Muscle layer of duodenum (tissue), 2 donors: ENCODE measurements around the gene AGAP5.
"Not testable (repeated sequence)": the region's sequence is repeated elsewhere in the genome, so short reads cannot be mapped to it uniquely, and the experiment has no call there.

Experiments used
- H3K27ac ChIP-seq: one replicate; pipeline ENCODE4 v1.7.0; 2013; ENCODE audit warnings: mild to moderate bottlenecking, low read length
- H3K27me3 ChIP-seq: one replicate; pipeline ENCODE4 v1.7.0; 2013; ENCODE audit warnings: low read depth, mild to moderate bottlenecking, control low read depth, low read length
- H3K36me3 ChIP-seq, 2 donors: one replicate each; pipeline ENCODE4 v1.7.0; 2013; ENCODE audit warnings: low read length in 2 of 2, control low read depth in 1 of 2, mild to moderate bottlenecking in 1 of 2; ENCODE audit not compliant: insufficient read depth in 2 of 2, control insufficient read depth in 1 of 2
- H3K4me1 ChIP-seq, 2 donors: one replicate each; pipeline ENCODE4 v1.7.0; 2013; ENCODE audit warnings: low read length in 2 of 2, mild to moderate bottlenecking in 2 of 2, control low read depth in 1 of 2, moderate library complexity in 1 of 2; ENCODE audit not compliant: insufficient read depth in 2 of 2, control insufficient read depth in 1 of 2
- H3K4me3 ChIP-seq, 2 donors: one replicate each; pipeline ENCODE4 v1.7.0; 2013; ENCODE audit warnings: low read length in 2 of 2, low read depth in 1 of 2, mild to moderate bottlenecking in 1 of 2
- H3K9me3 ChIP-seq, 2 donors: one replicate each; pipeline ENCODE4 v1.7.0; 2013; ENCODE audit warnings: low read length in 2 of 2, control low read depth in 1 of 2, mild to moderate bottlenecking in 1 of 2; ENCODE audit not compliant: control insufficient read depth in 1 of 2
- donor health status: healthy.

The AGAP5 gene

DNA sequence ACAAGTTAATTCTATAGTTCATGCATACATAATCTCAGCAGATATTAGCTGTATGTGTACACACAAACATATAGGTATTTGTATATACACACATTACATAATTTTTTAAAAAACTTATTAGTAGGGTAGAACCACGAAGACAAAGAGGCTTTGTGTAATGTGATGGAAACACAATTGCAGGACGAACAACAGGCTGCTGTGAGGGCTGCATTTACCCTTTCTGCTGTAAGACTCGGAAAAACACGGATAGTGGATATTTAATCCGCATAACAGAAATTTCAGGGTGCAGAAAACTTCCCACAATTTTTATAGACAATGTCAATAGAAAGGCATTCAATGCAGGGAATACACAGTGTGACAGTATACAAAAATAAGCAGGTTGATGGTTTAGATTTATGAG, 13.8 kb upstream of the AGAP5 start:
- H3K27ac ChIP-seq, H3K4me1 ChIP-seq, H3K27me3 ChIP-seq, H3K4me3 ChIP-seq, H3K9me3 ChIP-seq: not testable (repeated sequence)
- H3K36me3 ChIP-seq = peaks cover 9 to 14% of the 10 kb centered on the region in 2 donors

DNA sequence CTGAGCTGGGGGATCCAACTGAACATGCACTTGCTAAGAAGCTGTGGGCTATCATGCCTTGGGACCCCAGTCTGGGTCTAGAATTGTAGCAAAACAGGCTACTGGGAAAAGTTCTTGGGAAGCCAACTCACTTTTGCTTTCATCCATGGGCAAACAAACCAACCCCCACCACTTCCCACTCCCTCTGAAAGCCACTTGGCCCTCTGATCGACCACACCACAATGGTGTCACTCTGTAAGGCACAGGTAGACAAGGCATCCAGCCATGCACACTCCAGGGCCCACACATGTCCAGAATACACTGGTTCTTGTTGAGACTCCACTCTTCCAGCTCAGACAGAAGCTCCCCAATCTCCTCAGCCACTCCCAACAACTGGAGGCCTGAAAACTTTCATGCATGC, 10.2 kb upstream of the AGAP5 start:
- H3K27me3 ChIP-seq, H3K4me1 ChIP-seq, H3K9me3 ChIP-seq, H3K27ac ChIP-seq, H3K4me3 ChIP-seq, H3K36me3 ChIP-seq: not testable (repeated sequence)

DNA sequence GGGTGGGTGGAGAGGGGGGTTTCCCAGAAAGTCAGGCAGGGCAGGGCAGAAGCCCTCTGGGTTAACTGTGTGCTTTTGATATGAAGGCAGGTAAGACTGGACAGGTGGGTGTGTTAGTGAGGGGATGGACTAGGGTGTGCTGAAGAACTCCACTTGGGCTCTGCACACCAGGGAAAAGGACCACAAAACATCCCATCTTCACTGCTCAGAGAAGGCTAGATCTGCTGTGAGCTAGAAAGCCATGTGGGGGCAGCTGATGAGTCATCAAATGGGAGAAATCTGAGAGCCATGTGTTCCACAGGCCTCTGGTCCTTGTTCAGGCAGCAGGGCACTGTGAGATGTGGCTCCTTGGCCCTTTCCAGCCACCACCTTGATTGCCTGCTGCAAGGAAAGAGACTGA, 9.7 kb upstream of the AGAP5 start:
- H3K27me3 ChIP-seq, H3K4me1 ChIP-seq, H3K36me3 ChIP-seq, H3K9me3 ChIP-seq, H3K27ac ChIP-seq, H3K4me3 ChIP-seq: not testable (repeated sequence)

DNA sequence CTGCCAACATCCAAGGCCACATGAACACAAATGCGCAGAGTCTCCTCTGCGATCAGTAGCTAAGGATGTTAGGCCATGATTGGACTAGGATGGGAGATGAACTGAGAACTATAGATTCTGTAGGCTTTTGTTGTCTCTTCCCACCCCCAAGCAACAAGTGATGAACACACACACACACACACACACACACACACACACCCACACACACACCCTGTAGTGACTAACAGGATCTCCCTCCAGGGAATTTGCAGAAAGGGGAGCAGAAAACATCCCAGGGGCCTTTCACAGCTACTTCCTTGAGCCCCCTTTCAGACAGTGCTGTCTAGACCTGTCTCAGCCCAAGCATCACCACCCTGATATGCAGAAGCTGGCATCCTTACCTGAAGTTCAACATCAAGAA, 8.6 kb upstream of the AGAP5 start:
- H3K4me1 ChIP-seq, H3K27me3 ChIP-seq, H3K27ac ChIP-seq, H3K4me3 ChIP-seq, H3K9me3 ChIP-seq, H3K36me3 ChIP-seq: not testable (repeated sequence)

DNA sequence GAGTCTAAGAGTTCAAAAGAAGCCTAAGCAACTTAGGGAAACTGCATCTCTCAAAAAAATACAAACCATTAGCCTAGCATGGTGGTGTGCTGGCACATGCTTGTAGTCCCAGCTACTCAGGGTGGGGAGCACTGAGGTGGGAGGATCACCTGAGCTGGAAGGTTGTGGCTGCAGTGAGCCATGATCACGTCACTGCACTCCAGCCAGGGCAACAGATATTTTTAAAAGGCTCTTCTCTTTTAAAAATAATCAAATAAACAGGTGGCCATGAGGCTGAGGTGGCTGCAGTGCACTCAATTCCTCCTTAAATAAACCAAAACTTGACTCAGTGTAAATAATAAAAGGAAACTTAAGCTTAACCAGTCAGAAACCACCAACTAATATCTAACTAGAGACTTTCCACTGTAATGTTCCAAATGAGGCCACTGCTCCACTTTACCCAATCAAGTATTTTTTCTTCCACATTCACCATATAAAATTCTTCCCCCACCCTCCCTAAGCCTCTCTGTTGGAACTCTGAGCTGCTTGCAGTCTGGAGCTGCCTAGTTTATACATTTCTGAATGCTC, 7.7 kb upstream of the AGAP5 start:
- not testable (repeated sequence) for H3K36me3 ChIP-seq, H3K4me3 ChIP-seq, H3K27ac ChIP-seq, H3K27me3 ChIP-seq, H3K9me3 ChIP-seq, H3K4me1 ChIP-seq

DNA sequence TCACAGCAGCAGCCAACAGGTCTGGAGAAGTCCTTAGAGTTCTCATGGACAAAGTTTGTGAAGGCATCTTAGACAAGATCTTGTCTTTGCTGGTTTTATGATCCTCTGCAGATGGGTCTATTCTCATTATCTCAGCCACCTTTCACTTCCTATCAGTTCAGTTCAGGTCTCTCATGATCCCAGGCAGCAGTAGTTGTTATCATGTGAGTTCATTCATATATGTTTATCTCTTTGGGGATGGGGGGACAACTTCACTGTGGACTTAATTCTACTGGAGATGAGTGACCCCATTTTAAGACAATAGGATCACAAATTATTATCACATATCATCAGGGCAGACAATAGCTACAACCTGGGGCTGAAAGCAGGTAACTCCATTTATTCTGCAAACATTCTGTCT, 6.0 kb upstream of the AGAP5 start:
- H3K4me1 ChIP-seq, H3K27me3 ChIP-seq, H3K36me3 ChIP-seq, H3K27ac ChIP-seq, H3K4me3 ChIP-seq, H3K9me3 ChIP-seq: not testable (repeated sequence)

DNA sequence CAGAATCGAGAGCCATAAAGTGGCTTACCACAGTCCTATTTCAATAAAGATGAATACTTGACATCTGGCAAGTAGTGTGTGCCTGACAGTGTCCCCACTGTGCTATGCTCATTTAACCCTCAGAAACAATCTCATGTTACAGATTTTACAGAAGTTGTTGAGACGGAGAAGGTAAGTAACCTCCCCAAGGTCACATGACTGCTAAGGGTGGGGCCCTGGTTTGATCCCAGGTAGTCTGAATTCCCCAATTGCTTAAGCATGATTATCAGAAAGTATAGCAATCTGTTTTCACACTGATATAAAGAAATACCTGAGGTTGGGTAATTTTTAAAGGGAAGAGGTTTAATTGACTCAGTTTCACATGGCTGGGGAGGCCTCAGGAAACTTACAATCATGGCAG, 910 bp upstream of the AGAP5 start:
- not testable (repeated sequence) for H3K36me3 ChIP-seq, H3K9me3 ChIP-seq, H3K4me3 ChIP-seq

DNA sequence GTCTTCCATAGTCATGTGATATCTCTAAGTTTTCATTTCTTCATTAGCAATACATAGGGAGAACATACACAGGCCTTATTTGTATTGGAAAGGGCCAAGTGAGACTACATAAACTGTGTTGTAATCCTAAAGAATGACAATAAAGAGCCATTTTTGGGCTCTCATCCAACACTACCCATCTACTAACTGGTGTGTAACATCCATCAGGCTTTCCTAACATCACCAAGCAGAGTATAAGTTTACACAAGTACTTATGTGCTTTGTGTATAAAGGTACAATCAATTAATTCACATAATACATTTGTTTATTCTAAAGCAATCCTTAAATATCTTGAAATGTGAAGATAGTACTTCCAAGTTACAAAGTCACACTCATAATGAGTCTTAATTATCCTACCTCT, 2.6 kb downstream of the AGAP5 start:
- not testable (repeated sequence) for H3K36me3 ChIP-seq, H3K4me3 ChIP-seq, H3K27me3 ChIP-seq, H3K4me1 ChIP-seq, H3K27ac ChIP-seq, H3K9me3 ChIP-seq

More for the DNA sequence above, 910 bp upstream of the AGAP5 start:
- not testable (repeated sequence) for H3K27ac ChIP-seq, H3K4me1 ChIP-seq, H3K27me3 ChIP-seq

DNA sequence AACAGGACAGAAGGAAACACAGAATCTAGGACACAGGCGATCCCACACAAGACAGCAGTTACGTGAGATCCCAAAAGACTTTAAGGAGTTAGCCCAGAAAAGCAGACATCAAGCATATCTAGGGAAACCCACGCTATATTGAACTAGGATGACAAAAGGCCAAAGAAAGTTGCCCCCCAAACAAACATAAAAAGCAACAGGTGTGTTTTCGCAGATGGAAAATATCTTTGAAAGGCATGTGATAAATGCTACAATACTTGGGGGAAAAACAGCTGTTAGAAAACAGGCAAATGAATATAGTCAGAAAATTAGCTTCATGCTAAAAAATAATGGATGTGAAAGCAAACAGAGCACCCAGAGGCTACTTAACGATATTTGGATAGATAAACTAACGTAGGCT, 7.2 kb downstream of the AGAP5 start:
- H3K27me3 ChIP-seq, H3K9me3 ChIP-seq, H3K4me1 ChIP-seq, H3K27ac ChIP-seq, H3K36me3 ChIP-seq, H3K4me3 ChIP-seq: not testable (repeated sequence)

DNA sequence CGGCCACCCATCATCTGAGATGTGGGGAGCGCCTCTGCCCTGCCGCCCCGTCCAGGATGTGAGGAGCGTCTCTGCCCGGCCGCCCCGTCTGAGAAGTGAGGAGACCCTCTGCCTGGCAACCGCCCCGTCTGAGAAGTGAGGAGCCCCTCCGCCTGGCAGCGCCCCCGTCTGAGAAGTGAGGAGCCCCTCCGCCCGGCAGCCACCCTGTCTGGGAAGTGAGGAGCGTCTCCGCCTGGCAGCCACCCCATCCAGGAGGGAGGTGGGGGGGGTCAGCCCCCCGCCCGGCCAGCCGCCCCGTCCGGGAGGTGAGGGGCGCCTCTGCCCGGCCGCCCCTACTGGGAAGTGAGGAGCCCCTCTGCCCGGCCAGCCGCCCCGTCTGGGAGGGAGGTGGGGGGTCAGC, 8.3 kb downstream of the AGAP5 start:
- not testable (repeated sequence) for H3K36me3 ChIP-seq, H3K9me3 ChIP-seq, H3K4me3 ChIP-seq, H3K27ac ChIP-seq, H3K4me1 ChIP-seq, H3K27me3 ChIP-seq

DNA sequence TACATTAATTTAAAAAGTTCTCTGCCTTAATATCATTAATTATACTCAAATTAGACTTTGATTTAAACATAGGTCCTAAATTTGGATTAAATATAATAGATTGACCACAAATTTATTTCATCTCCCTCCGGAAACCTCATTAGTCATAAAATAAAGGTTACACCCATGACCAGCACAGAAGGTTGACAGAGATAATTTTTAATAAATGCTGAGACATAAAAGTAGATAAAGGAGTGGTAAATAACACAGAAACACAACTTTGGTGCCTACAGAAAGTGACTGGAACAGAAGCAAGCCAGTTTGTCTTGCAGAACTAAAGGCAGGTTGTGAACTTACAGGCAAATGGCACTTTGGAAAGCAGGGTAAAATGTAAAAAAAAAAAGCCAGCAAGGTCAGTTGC, 10.3 kb downstream of the AGAP5 start:
- not testable (repeated sequence) for H3K9me3 ChIP-seq, H3K27me3 ChIP-seq, H3K4me3 ChIP-seq, H3K27ac ChIP-seq, H3K4me1 ChIP-seq, H3K36me3 ChIP-seq

DNA sequence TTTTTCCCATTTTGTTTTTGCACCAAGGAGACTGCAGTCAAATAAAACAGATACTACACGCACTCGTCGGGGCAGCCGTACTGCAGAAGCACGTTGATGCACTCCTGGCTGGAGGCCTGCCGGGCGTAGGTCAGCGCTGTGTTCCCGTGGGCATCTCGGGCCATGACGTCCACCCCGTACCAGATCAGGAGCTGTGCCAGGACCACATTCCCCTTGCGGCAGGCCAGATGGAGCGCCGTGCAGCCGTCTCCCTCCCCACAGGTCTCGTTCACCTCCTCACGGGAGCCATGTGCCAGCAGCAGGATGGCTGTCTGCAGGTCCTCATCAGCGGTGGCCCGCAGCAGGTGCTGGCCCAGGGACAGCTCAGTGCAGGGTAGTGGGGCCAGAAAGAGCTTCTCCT, 23.4 kb downstream of the AGAP5 start:
- H3K36me3 ChIP-seq, H3K27ac ChIP-seq, H3K4me3 ChIP-seq, H3K27me3 ChIP-seq, H3K4me1 ChIP-seq, H3K9me3 ChIP-seq: not testable (repeated sequence)
